ENCODE results near the gene ABHD16A. TPM values are rescaled to one million over a fixed set of nuclear protein-coding genes. Genes with fewer than 3 reads are reported as not detected.
A peak's percentile ranks its signal among the peaks of the same experiment; 100 is the strongest.

The ABHD16A gene
- total and polyA plus RNA-seq, 4 donors, result 26.6 to 59.4 (median 34.9) TPM

GRCh38 chr6:31741815-31742214 is 38.7 kb upstream of the ABHD16A start:
- WGBS, result 87% methylated on average over 2 of the region's 2 CpGs
- TF ChIP-seq FOXA1 (IDR thresholded peaks at IDR 0.05) (no peak), TAF1 (conservative IDR thresholded peaks at IDR 0.05) (no peak), YY1 (IDR thresholded peaks at IDR 0.05) (no peak), SP1 (IDR thresholded peaks at IDR 0.05) (no peak), FOXA2 (IDR thresholded peaks at IDR 0.05) (no peak), JUND (IDR thresholded peaks at IDR 0.05) (no peak), NR2F2 (IDR thresholded peaks at IDR 0.05) (no peak), HNF4G (IDR thresholded peaks at IDR 0.05) (no peak)
- TF ChIP-seq, protein P1, sequence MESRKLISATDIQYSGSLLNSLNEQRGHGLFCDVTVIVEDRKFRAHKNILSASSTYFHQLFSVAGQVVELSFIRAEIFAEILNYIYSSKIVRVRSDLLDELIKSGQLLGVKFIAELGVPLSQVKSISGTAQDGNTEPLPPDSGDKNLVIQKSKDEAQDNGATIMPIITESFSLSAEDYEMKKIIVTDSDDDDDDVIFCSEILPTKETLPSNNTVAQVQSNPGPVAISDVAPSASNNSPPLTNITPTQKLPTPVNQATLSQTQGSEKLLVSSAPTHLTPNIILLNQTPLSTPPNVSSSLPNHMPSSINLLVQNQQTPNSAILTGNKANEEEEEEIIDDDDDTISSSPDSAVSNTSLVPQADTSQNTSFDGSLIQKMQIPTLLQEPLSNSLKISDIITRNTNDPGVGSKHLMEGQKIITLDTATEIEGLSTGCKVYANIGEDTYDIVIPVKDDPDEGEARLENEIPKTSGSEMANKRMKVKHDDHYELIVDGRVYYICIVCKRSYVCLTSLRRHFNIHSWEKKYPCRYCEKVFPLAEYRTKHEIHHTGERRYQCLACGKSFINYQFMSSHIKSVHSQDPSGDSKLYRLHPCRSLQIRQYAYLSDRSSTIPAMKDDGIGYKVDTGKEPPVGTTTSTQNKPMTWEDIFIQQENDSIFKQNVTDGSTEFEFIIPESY (IDR thresholded peaks at IDR 0.05), result no peak
- TF ChIP-seq, protein P2, sequence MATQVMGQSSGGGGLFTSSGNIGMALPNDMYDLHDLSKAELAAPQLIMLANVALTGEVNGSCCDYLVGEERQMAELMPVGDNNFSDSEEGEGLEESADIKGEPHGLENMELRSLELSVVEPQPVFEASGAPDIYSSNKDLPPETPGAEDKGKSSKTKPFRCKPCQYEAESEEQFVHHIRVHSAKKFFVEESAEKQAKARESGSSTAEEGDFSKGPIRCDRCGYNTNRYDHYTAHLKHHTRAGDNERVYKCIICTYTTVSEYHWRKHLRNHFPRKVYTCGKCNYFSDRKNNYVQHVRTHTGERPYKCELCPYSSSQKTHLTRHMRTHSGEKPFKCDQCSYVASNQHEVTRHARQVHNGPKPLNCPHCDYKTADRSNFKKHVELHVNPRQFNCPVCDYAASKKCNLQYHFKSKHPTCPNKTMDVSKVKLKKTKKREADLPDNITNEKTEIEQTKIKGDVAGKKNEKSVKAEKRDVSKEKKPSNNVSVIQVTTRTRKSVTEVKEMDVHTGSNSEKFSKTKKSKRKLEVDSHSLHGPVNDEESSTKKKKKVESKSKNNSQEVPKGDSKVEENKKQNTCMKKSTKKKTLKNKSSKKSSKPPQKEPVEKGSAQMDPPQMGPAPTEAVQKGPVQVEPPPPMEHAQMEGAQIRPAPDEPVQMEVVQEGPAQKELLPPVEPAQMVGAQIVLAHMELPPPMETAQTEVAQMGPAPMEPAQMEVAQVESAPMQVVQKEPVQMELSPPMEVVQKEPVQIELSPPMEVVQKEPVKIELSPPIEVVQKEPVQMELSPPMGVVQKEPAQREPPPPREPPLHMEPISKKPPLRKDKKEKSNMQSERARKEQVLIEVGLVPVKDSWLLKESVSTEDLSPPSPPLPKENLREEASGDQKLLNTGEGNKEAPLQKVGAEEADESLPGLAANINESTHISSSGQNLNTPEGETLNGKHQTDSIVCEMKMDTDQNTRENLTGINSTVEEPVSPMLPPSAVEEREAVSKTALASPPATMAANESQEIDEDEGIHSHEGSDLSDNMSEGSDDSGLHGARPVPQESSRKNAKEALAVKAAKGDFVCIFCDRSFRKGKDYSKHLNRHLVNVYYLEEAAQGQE (IDR thresholded peaks at IDR 0.05), result no peak
- TF ChIP-seq, protein P3, sequence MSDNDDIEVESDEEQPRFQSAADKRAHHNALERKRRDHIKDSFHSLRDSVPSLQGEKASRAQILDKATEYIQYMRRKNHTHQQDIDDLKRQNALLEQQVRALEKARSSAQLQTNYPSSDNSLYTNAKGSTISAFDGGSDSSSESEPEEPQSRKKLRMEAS (IDR thresholded peaks at IDR 0.05), result no peak
- TF ChIP-seq, protein P4, sequence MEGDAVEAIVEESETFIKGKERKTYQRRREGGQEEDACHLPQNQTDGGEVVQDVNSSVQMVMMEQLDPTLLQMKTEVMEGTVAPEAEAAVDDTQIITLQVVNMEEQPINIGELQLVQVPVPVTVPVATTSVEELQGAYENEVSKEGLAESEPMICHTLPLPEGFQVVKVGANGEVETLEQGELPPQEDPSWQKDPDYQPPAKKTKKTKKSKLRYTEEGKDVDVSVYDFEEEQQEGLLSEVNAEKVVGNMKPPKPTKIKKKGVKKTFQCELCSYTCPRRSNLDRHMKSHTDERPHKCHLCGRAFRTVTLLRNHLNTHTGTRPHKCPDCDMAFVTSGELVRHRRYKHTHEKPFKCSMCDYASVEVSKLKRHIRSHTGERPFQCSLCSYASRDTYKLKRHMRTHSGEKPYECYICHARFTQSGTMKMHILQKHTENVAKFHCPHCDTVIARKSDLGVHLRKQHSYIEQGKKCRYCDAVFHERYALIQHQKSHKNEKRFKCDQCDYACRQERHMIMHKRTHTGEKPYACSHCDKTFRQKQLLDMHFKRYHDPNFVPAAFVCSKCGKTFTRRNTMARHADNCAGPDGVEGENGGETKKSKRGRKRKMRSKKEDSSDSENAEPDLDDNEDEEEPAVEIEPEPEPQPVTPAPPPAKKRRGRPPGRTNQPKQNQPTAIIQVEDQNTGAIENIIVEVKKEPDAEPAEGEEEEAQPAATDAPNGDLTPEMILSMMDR (IDR thresholded peaks at IDR 0.05; ENCODE audit: low read depth, low read length, missing input control), result no peak
- Histone ChIP-seq H3K36me3 (ENCODE audit: control insufficient read depth in 4 of 4, insufficient read depth in 3 of 4, low read depth in 1 of 4, low read length in 3 of 4) (no peaks in the 10 kb centered on the region), H3K4me1 (ENCODE audit: control insufficient read depth in 4 of 4, insufficient read depth in 4 of 4, low read length in 3 of 4) (peaks cover 17 to 35% (median 29%) of the 10 kb centered on the region in 4 donors), H3K4me3 (ENCODE audit: low read depth in 1 of 3, low read length in 3 of 3) (no peak overlapping the region), H3K27ac (ENCODE audit: low read depth in 1 of 2, low read length in 2 of 2) (no peak overlapping the region), H3K9me3 (ENCODE audit: control insufficient read depth in 4 of 4, low read length in 3 of 4) (no peaks in the 10 kb centered on the region), H3K9ac (ENCODE audit: low read depth in 1 of 2, low read length in 2 of 2) (peak overlapping the region in 1 of 2 donors; percentile 34), H3K27me3 (ENCODE audit: control insufficient read depth in 4 of 4, insufficient read depth in 4 of 4, low read length in 3 of 4) (no peaks in the 10 kb centered on the region)
- no peak for DNase-seq (ENCODE audit: low spot score)

DNA sequence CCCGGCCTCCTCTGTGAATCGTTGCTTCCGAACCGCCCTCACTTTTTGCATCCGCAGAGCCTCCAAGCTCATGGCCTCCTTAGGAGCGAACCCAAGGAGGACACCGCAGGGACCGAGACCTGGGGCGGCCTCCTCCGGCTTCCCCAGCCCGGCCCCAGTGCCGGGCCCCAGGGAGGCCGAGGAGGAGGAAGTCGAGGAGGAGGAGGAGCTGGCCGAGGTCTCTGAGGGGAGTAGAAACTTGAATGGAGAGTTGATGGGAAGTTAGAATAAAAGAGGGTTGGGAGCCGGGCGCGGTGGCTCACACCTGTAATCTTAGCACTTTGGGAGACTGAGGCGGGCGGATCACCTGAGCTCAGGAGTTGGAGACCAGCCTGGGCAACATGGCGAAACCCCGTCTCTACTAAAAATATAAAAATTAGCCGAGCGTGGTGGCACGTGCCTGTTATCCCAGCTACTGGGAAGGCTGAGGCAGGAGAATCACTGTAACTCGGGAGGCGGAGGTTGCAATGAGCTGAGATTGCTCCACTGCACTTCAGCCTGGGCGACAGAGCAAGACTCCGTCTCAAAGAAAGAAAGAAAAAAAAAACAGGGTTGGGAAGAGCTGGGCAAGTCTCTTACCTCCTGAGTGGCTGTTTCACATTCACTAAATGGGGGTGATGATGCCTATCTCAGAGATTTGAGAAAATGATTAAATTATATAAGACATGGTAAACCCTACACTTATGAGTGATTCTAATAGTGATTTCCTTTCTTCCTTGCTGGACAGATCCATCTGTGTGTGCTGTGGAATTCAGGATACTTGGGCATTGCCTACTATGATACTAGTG is 37.5 kb upstream of the ABHD16A start:
- WGBS, result 28% methylated on average over 29 of the region's 29 CpGs

More for the DNA sequence above, 37.5 kb upstream of the ABHD16A start:
- Histone ChIP-seq H3K9me3 (ENCODE audit: control insufficient read depth in 4 of 4, low read length in 3 of 4) (no peaks in the 10 kb centered on the region), H3K4me1 (ENCODE audit: control insufficient read depth in 4 of 4, insufficient read depth in 4 of 4, low read length in 3 of 4) (peaks cover 18 to 43% (median 37%) of the 10 kb centered on the region in 4 donors), H3K27me3 (ENCODE audit: control insufficient read depth in 4 of 4, insufficient read depth in 4 of 4, low read length in 3 of 4) (no peaks in the 10 kb centered on the region), H3K27ac (ENCODE audit: low read depth in 1 of 2, low read length in 2 of 2) (peak overlapping the region; percentile 53 to 64), H3K4me3 (ENCODE audit: low read depth in 1 of 3, low read length in 3 of 3) (peak overlapping the region; percentile 68 to 84 (median 69)), H3K36me3 (ENCODE audit: control insufficient read depth in 4 of 4, insufficient read depth in 3 of 4, low read depth in 1 of 4, low read length in 3 of 4) (no peaks in the 10 kb centered on the region), H3K9ac (ENCODE audit: low read depth in 1 of 2, low read length in 2 of 2) (peak overlapping the region; percentile 61 to 70)
- no peak for DNase-seq (ENCODE audit: low spot score)
- TF ChIP-seq GABPA (IDR thresholded peaks at IDR 0.05 in 1 of 2, conservative IDR thresholded peaks at IDR 0.05 in 1 of 2), result no peak
- no peak for TF ChIP-seq JUND (IDR thresholded peaks at IDR 0.05)

Data from liver (tissue), 9 donors.